ENCODE results near the gene BLOC1S1.

The BLOC1S1 gene

DNA sequence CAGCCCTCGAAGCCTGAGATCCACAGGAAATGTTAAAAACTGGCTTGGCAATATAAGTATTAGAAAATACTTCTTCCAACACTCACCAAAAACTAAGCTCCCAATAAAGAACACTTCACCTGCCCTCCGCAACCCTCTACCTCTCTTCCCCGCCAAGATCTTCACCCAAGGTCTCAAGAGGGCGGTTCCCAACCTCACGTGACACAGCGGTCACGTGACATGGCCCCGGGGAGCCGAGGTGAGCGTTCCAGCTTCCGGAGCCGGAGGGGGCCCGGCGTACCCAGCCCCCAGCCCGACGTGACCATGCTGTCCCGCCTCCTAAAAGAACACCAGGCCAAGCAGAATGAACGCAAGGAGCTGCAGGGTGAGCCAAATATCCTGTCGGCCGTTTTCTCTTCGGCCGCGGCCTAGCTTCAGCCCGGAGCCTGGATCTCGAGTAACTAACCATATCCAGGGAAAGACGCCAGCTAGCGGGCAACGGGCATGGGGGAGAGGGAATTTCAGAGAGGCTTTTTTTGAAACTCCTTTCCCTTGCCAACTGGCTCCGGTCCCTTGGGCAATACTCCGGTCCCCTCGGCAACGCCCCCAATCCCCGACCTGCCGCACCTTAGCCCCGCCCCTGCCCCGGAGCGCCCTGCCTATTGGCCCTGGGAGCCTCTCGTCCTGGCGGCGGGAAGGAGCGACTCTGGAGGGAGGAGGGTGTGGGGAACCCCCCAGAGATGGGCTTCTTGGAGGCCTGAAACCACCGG, at the start of gene BLOC1S1:
Gene BLOC1S1 (plus strand): TSS at position 214 of the 749 bp plus-strand sequence. CDS start 6 bp downstream, at position 220.
- peak within 1 kb of the TSS; percentile 79 for H3K27ac ChIP-seq (ENCODE audit: low read length)
- peak within 1 kb of the TSS; percentile 97 for H3K4me2 ChIP-seq (ENCODE audit: insufficient read depth, low read length)
- no peaks in the 10 kb centered on the region for H3K9me3 ChIP-seq (ENCODE audit: insufficient read depth, low read length, severe bottlenecking)
- ATAC-seq (ENCODE audit: insufficient read depth, low read depth), result peak; percentile 95
- peak; percentile 94 for DNase-seq
- TF ChIP-seq, protein P1, sequence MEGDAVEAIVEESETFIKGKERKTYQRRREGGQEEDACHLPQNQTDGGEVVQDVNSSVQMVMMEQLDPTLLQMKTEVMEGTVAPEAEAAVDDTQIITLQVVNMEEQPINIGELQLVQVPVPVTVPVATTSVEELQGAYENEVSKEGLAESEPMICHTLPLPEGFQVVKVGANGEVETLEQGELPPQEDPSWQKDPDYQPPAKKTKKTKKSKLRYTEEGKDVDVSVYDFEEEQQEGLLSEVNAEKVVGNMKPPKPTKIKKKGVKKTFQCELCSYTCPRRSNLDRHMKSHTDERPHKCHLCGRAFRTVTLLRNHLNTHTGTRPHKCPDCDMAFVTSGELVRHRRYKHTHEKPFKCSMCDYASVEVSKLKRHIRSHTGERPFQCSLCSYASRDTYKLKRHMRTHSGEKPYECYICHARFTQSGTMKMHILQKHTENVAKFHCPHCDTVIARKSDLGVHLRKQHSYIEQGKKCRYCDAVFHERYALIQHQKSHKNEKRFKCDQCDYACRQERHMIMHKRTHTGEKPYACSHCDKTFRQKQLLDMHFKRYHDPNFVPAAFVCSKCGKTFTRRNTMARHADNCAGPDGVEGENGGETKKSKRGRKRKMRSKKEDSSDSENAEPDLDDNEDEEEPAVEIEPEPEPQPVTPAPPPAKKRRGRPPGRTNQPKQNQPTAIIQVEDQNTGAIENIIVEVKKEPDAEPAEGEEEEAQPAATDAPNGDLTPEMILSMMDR (IDR thresholded peaks at IDR 0.05; ENCODE audit: borderline replicate concordance, extremely low read depth, low read length, poor library complexity, severe bottlenecking), result no peak
- no peak for TF ChIP-seq EZH2 (IDR thresholded peaks at IDR 0.05; ENCODE audit: borderline replicate concordance, low read depth, low read length, severe bottlenecking)
- H4K20me1 ChIP-seq (ENCODE audit: insufficient read depth, low read length), result no peaks in the 10 kb centered on the region
- H3K4me3 ChIP-seq (ENCODE audit: low read depth in 1 of 2, low read length in 2 of 2), result peak within 1 kb of the TSS; percentile 40 to 70
- H3K4me1 ChIP-seq (ENCODE audit: insufficient read depth, low read length), result peaks cover 31% of the 10 kb centered on the region
- H2AFZ ChIP-seq (ENCODE audit: low read depth, low read length), result peak within 1 kb of the TSS; percentile 94
- H3K27me3 ChIP-seq (ENCODE audit: insufficient read depth, low read length, poor library complexity), result no peaks in the 10 kb centered on the region
- peak within 1 kb of the TSS; percentile 70 for H3K9ac ChIP-seq (ENCODE audit: low read depth, low read length)
- peaks cover 24% of the 10 kb centered on the region for H3K79me2 ChIP-seq (ENCODE audit: insufficient read depth, low read length)
- peaks cover 26% of the 10 kb centered on the region for H3K36me3 ChIP-seq (ENCODE audit: insufficient read depth, low read length)

DNA sequence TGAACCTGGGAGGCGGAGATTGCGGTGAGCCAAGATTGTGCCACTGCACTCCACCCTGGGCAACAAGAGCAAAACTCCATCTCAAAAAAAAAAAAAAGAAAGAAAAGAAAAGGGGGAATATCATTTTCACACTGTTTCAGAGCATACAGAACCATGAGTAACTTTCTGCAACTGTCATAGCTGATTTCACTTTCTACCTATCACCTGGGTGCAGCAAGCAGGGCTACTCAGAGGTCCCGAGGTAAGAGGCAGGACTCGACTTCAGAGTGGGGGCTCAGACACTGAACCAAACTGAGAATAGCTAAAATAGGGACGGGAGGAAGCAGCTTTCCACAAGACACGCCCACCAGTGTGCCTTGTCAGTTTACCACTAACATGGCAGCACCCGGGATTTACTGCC, 49.3 kb upstream of the BLOC1S1 start:
- Histone ChIP-seq H3K9ac (ENCODE audit: low read depth, low read length) (no peak overlapping the region), H3K27ac (ENCODE audit: low read length) (no peak overlapping the region), H3K79me2 (ENCODE audit: insufficient read depth, low read length) (no peaks in the 10 kb centered on the region), H3K4me1 (ENCODE audit: insufficient read depth, low read length) (no peaks in the 10 kb centered on the region), H4K20me1 (ENCODE audit: insufficient read depth, low read length) (no peaks in the 10 kb centered on the region), H3K4me3 (ENCODE audit: low read depth in 1 of 2, low read length in 2 of 2) (no peak overlapping the region), H2AFZ (ENCODE audit: low read depth, low read length) (no peak overlapping the region), H3K4me2 (ENCODE audit: insufficient read depth, low read length) (no peak overlapping the region), H3K36me3 (ENCODE audit: insufficient read depth, low read length) (no peaks in the 10 kb centered on the region), H3K9me3 (ENCODE audit: insufficient read depth, low read length, severe bottlenecking) (no peaks in the 10 kb centered on the region), H3K27me3 (ENCODE audit: insufficient read depth, low read length, poor library complexity) (peaks cover 6% of the 10 kb centered on the region)
- TF ChIP-seq, protein P1 (IDR thresholded peaks at IDR 0.05; ENCODE audit: borderline replicate concordance, extremely low read depth, low read length, poor library complexity, severe bottlenecking), result no peak
- TF ChIP-seq EZH2 (IDR thresholded peaks at IDR 0.05; ENCODE audit: borderline replicate concordance, low read depth, low read length, severe bottlenecking), result no peak
- DNase-seq, result no peak
- no peak for ATAC-seq (ENCODE audit: insufficient read depth, low read depth)

GRCh38 chr12:55670276-55670675, 45.6 kb upstream of the BLOC1S1 start:
- Histone ChIP-seq H3K4me2 (ENCODE audit: insufficient read depth, low read length) (no peak overlapping the region), H3K27me3 (ENCODE audit: insufficient read depth, low read length, poor library complexity) (no peaks in the 10 kb centered on the region), H4K20me1 (ENCODE audit: insufficient read depth, low read length) (no peaks in the 10 kb centered on the region), H2AFZ (ENCODE audit: low read depth, low read length) (no peak overlapping the region), H3K79me2 (ENCODE audit: insufficient read depth, low read length) (no peaks in the 10 kb centered on the region), H3K9me3 (ENCODE audit: insufficient read depth, low read length, severe bottlenecking) (no peaks in the 10 kb centered on the region), H3K9ac (ENCODE audit: low read depth, low read length) (no peak overlapping the region), H3K36me3 (ENCODE audit: insufficient read depth, low read length) (no peaks in the 10 kb centered on the region), H3K4me1 (ENCODE audit: insufficient read depth, low read length) (no peaks in the 10 kb centered on the region), H3K4me3 (ENCODE audit: low read depth in 1 of 2, low read length in 2 of 2) (no peak overlapping the region), H3K27ac (ENCODE audit: low read length) (no peak overlapping the region)
- ATAC-seq (ENCODE audit: insufficient read depth, low read depth), result no peak
- DNase-seq, result no peak
- TF ChIP-seq, protein P1 (IDR thresholded peaks at IDR 0.05; ENCODE audit: borderline replicate concordance, extremely low read depth, low read length, poor library complexity, severe bottlenecking), result no peak
- no peak for TF ChIP-seq EZH2 (IDR thresholded peaks at IDR 0.05; ENCODE audit: borderline replicate concordance, low read depth, low read length, severe bottlenecking)

Measured in DND-41 (cell line).